HepG2 (cell line): ENCODE measurements around the gene HNRNPF. TPM values are rescaled to one million over a fixed set of nuclear protein-coding genes. Genes with fewer than 3 reads are reported as not detected.
A peak's percentile ranks its signal among the peaks of the same experiment; 100 is the strongest.

Source experiments
- ARNT ChIP-seq: fragments of 450-650 bp; IDR thresholded peaks from 2 replicates; pipeline ENCODE4 v1.6.1; 2017
- FOXA1 ChIP-seq, 2 experiments: fragments of 450-650 bp in 1 of 2; sonication (generic) in 1 of 2; formaldehyde crosslinking in 1 of 2; IDR thresholded peaks; 2 replicates each; pipeline versions ENCODE4 v1.4.0 to v1.6.1; 2016 to 2020; ENCODE audit warnings: missing genetic modification reagents in 1 of 2
- FOXA3 ChIP-seq: IDR thresholded peaks from 2 replicates; pipeline ENCODE4 v1.6.1; 2016; ENCODE audit warnings: missing genetic modification reagents, missing compliant biosample characterization
- KLF6 ChIP-seq: IDR thresholded peaks from 2 replicates; pipeline ENCODE4 v1.8.0; 2016; ENCODE audit warnings: missing biosample characterization, missing genetic modification reagents
- NFE2 ChIP-seq: sonication (generic); formaldehyde crosslinking; IDR thresholded peaks from 2 replicates; pipeline ENCODE4 v1.4.0; 2020; ENCODE audit warnings: missing genetic modification reagents
- PLRG1 ChIP-seq: fragments of 450-650 bp; conservative IDR thresholded peaks from 2 replicates; pipeline ENCODE4 v1.6.1; 2016
- TP53 ChIP-seq: sonication (generic); formaldehyde crosslinking; conservative IDR thresholded peaks from 2 replicates; pipeline ENCODE4 v1.4.0; 2020; ENCODE audit warnings: missing genetic modification reagents
- ZBTB42 ChIP-seq: sonication (generic); formaldehyde crosslinking; IDR thresholded peaks from 2 replicates; pipeline ENCODE4 v1.5.0; 2020; ENCODE audit warnings: mild to moderate bottlenecking, missing genetic modification reagents
- ZBTB7B ChIP-seq: sonication (generic); formaldehyde crosslinking; IDR thresholded peaks from 2 replicates; pipeline ENCODE4 v1.4.0; 2020; ENCODE audit warnings: missing genetic modification reagents
- ZFP1 ChIP-seq: IDR thresholded peaks from 2 replicates; pipeline ENCODE4 v1.6.1; 2016
- ZNF225 ChIP-seq: sonication (generic); formaldehyde crosslinking; IDR thresholded peaks from 2 replicates; pipeline ENCODE4 v1.4.0; 2020; ENCODE audit warnings: mild to moderate bottlenecking, missing genetic modification reagents
- ZNF350 ChIP-seq: sonication (generic); formaldehyde crosslinking; IDR thresholded peaks from 2 replicates; pipeline ENCODE4 v1.4.0; 2020; ENCODE audit warnings: mild to moderate bottlenecking, low read depth, missing genetic modification reagents, borderline replicate concordance
- polyA plus RNA-seq, 8 experiments: library from polyadenylated mRNA; depleted of rRNA in 3 of 8; stranded (reverse) in 7 of 8; unstranded in 1 of 8; fragments of >200 nt; fragmentation: Illumina TruSeq in 4 of 8; extraction: Trizol in 4 of 8; gene quantifications; 2 replicates each; pipeline versions ENCODE4 v1.2.1 to v1.2.3, GENCODE V29; 2011 to 2016; ENCODE audit warnings: low read depth in 4 of 8, missing spikeins in 1 of 8, mixed read lengths in 1 of 8; ENCODE audit not compliant: insufficient read depth in 1 of 8
- total RNA-seq, 5 experiments: library from RNA; depleted of rRNA; stranded (reverse); fragments of >200 nt; fragmentation: Illumina TruSeq; extraction: Trizol; gene quantifications; 2 replicates each; pipeline ENCODE4 v1.2.3, GENCODE V29; 2016; ENCODE audit warnings: low read depth in 1 of 5
- TF ChIP-seq, protein P1 (sequence below): sonication (generic); formaldehyde crosslinking; IDR thresholded peaks from 2 replicates; pipeline ENCODE4 v1.5.1; 2020; ENCODE audit warnings: mild to moderate bottlenecking, missing genetic modification reagents, moderate library complexity
- TF ChIP-seq, protein P2 (sequence below): sonication (generic); formaldehyde crosslinking; IDR thresholded peaks from 2 replicates; pipeline ENCODE4 v1.8.1; 2023; ENCODE audit warnings: mild to moderate bottlenecking, missing genetic modification reagents
- TF ChIP-seq, protein P3 (sequence below): sonication (generic); formaldehyde crosslinking; IDR thresholded peaks from 2 replicates; pipeline ENCODE4 v1.4.0; 2020; ENCODE audit warnings: missing genetic modification reagents, borderline replicate concordance
- TF ChIP-seq, protein P4 (sequence below): IDR thresholded peaks from 2 replicates; pipeline ENCODE4 v1.6.1; 2016; ENCODE audit warnings: missing compliant biosample characterization, missing genetic modification reagents, borderline replicate concordance
- TF ChIP-seq, protein P5 (sequence below): sonication (generic); formaldehyde crosslinking; IDR thresholded peaks from 2 replicates; pipeline ENCODE4 v1.4.0; 2020; ENCODE audit warnings: missing genetic modification reagents, borderline replicate concordance

The HNRNPF gene
- total and polyA plus RNA-seq, 2 of the 13 experiments (the other 11 are each of a cell fraction or from before 2014, with no cell fraction given) = 166 to 308 TPM

DNA sequence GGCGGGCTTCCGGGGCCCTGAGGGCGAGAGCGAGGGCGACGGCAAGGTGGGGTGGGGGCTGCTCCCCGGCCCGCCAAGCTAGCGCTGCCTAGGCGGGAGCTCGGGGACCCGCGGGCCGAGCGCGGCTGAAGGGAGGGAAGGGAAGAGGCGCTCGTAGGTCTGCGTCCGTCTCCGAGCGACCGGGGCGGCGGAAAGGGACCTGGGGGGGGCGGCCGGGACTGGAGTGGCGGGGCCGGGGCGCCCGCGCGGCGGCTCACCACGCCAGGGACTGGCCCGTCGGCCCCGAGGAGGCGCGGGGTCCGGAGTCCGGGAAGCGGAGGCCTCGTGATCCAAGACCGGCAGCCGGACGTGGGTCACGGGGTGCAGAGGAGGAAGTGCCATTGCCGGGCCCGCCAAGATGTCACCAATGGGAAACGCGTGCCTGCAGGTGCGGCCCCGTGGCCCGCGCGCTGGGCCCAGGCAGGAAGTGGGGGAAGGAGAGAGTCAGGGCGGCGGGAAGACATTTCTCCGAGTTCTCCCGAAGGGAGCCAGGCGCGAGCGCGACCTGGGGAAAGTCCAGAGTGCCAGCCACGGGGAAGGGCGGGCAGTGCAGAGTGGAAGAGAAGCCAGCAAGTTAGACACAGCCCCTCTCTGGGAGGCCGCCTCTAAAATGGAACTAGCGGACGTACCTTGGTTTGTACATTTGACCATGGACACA is 11.9 kb downstream of the HNRNPF start (continued):
- TF ChIP-seq, protein P1, sequence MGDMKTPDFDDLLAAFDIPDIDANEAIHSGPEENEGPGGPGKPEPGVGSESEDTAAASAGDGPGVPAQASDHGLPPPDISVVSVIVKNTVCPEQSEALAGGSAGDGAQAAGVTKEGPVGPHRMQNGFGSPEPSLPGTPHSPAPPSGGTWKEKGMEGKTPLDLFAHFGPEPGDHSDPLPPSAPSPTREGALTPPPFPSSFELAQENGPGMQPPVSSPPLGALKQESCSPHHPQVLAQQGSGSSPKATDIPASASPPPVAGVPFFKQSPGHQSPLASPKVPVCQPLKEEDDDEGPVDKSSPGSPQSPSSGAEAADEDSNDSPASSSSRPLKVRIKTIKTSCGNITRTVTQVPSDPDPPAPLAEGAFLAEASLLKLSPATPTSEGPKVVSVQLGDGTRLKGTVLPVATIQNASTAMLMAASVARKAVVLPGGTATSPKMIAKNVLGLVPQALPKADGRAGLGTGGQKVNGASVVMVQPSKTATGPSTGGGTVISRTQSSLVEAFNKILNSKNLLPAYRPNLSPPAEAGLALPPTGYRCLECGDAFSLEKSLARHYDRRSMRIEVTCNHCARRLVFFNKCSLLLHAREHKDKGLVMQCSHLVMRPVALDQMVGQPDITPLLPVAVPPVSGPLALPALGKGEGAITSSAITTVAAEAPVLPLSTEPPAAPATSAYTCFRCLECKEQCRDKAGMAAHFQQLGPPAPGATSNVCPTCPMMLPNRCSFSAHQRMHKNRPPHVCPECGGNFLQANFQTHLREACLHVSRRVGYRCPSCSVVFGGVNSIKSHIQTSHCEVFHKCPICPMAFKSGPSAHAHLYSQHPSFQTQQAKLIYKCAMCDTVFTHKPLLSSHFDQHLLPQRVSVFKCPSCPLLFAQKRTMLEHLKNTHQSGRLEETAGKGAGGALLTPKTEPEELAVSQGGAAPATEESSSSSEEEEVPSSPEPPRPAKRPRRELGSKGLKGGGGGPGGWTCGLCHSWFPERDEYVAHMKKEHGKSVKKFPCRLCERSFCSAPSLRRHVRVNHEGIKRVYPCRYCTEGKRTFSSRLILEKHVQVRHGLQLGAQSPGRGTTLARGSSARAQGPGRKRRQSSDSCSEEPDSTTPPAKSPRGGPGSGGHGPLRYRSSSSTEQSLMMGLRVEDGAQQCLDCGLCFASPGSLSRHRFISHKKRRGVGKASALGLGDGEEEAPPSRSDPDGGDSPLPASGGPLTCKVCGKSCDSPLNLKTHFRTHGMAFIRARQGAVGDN = peak; percentile 95
- TF ChIP-seq TP53 (CRISPR knock-in tag) (no peak), ZBTB42 (0 out of 2 replicates have a peak, but pooled peaks have one; percentile 29), ZBTB7B (CRISPR knock-in tag) (peak; percentile 66; the same call in 1 of the 2 replicates), ZFP1 (no peak), FOXA1 (IDR thresholded peaks at IDR 0.05) (no peak), FOXA1 (CRISPR knock-in tag; IDR thresholded peaks at IDR 0.05) (peak; percentile 44), NFE2 (CRISPR knock-in tag) (no peak), ARNT (no peak), FOXA3 (peak; percentile 57; the same call in 1 of the 2 replicates), ZNF350 (CRISPR knock-in tag) (no peak), KLF6 (peak; percentile 73; the same call in 1 of the 2 replicates), PLRG1 (no peak), ZNF225 (CRISPR knock-in tag) (0 out of 2 replicates have a peak, but pooled peaks have one; percentile 32)
- TF ChIP-seq, protein P2, sequence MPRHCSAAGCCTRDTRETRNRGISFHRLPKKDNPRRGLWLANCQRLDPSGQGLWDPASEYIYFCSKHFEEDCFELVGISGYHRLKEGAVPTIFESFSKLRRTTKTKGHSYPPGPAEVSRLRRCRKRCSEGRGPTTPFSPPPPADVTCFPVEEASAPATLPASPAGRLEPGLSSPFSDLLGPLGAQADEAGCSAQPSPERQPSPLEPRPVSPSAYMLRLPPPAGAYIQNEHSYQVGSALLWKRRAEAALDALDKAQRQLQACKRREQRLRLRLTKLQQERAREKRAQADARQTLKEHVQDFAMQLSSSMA (CRISPR knock-in tag) = peak; percentile 89
- TF ChIP-seq, protein P3, sequence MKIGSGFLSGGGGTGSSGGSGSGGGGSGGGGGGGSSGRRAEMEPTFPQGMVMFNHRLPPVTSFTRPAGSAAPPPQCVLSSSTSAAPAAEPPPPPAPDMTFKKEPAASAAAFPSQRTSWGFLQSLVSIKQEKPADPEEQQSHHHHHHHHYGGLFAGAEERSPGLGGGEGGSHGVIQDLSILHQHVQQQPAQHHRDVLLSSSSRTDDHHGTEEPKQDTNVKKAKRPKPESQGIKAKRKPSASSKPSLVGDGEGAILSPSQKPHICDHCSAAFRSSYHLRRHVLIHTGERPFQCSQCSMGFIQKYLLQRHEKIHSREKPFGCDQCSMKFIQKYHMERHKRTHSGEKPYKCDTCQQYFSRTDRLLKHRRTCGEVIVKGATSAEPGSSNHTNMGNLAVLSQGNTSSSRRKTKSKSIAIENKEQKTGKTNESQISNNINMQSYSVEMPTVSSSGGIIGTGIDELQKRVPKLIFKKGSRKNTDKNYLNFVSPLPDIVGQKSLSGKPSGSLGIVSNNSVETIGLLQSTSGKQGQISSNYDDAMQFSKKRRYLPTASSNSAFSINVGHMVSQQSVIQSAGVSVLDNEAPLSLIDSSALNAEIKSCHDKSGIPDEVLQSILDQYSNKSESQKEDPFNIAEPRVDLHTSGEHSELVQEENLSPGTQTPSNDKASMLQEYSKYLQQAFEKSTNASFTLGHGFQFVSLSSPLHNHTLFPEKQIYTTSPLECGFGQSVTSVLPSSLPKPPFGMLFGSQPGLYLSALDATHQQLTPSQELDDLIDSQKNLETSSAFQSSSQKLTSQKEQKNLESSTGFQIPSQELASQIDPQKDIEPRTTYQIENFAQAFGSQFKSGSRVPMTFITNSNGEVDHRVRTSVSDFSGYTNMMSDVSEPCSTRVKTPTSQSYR (CRISPR knock-in tag) = peak; percentile 84; the same call in 1 of the 2 replicates
- TF ChIP-seq, protein P4, sequence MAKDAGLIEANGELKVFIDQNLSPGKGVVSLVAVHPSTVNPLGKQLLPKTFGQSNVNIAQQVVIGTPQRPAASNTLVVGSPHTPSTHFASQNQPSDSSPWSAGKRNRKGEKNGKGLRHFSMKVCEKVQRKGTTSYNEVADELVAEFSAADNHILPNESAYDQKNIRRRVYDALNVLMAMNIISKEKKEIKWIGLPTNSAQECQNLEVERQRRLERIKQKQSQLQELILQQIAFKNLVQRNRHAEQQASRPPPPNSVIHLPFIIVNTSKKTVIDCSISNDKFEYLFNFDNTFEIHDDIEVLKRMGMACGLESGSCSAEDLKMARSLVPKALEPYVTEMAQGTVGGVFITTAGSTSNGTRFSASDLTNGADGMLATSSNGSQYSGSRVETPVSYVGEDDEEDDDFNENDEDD (CRISPR knock-in tag) = peak; percentile 99
- TF ChIP-seq, protein P5, sequence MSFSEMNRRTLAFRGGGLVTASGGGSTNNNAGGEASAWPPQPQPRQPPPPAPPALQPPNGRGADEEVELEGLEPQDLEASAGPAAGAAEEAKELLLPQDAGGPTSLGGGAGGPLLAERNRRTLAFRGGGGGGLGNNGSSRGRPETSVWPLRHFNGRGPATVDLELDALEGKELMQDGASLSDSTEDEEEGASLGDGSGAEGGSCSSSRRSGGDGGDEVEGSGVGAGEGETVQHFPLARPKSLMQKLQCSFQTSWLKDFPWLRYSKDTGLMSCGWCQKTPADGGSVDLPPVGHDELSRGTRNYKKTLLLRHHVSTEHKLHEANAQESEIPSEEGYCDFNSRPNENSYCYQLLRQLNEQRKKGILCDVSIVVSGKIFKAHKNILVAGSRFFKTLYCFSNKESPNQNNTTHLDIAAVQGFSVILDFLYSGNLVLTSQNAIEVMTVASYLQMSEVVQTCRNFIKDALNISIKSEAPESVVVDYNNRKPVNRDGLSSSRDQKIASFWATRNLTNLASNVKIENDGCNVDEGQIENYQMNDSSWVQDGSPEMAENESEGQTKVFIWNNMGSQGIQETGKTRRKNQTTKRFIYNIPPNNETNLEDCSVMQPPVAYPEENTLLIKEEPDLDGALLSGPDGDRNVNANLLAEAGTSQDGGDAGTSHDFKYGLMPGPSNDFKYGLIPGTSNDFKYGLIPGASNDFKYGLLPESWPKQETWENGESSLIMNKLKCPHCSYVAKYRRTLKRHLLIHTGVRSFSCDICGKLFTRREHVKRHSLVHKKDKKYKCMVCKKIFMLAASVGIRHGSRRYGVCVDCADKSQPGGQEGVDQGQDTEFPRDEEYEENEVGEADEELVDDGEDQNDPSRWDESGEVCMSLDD (CRISPR knock-in tag) = peak; percentile 80; the same call in 1 of the 2 replicates
